NCI-H1417 treated with DMSO at 0.1 percent for 48 hours (cell line): ENCODE results near the gene REXO5.

Experiments used
- DNase-seq: peaks from one replicate; lab custom pipeline; 2025; lab: John Stamatoyannopoulos, UW

Gene REXO5

GRCh38 chr16:20874088-20874581, 67.8 kb downstream of the REXO5 start:
- DNase-seq: no peak

GRCh38 chr16:20875355-20875650, 69.0 kb downstream of the REXO5 start:
- no peak for DNase-seq

- DNase-seq: no peak
Observed at GRCh38 chr16:20878682-20879147, 72.4 kb downstream of the REXO5 start.

- DNase-seq: no peak
Observed at GRCh38 chr16:20879175-20880040, 73.1 kb downstream of the REXO5 start.

- no peak for DNase-seq
Observed at GRCh38 chr16:20880867-20881502, 74.7 kb downstream of the REXO5 start.

- no peak for DNase-seq
Observed at GRCh38 chr16:20881503-20881878, 75.2 kb downstream of the REXO5 start.

GRCh38 chr16:20883554-20884239, 77.4 kb downstream of the REXO5 start:
- no peak for DNase-seq

GRCh38 chr16:20884240-20884556, 77.9 kb downstream of the REXO5 start:
- no peak for DNase-seq

- no peak for DNase-seq
Observed at GRCh38 chr16:20886320-20886719, 80.0 kb downstream of the REXO5 start.

- DNase-seq: no peak
Observed at GRCh38 chr16:20887207-20887606, 80.9 kb downstream of the REXO5 start.

GRCh38 chr16:20889625-20890275, 83.4 kb downstream of the REXO5 start:
- DNase-seq: no peak

- no peak for DNase-seq
Observed at GRCh38 chr16:20894388-20894787, 88.1 kb downstream of the REXO5 start.

GRCh38 chr16:20897253-20897897, 91.0 kb downstream of the REXO5 start:
- DNase-seq: no peak

- DNase-seq: no peak
Observed at GRCh38 chr16:20897922-20898321, 91.6 kb downstream of the REXO5 start.

GRCh38 chr16:20899071-20899470, 92.7 kb downstream of the REXO5 start:
- DNase-seq: no peak
